NCI-H2196 (cell line): ENCODE measurements around the gene IRS2.
"Not testable (repeated sequence)": the region's sequence is repeated elsewhere in the genome, so short reads cannot be mapped to it uniquely, and the experiment has no call there.

Experiments used
- DNase-seq: peaks from one replicate; lab custom pipeline; 2025; ENCODE audit not compliant: unreplicated experiment; lab: John Stamatoyannopoulos, UW

IRS2 gene

GRCh38 chr13:109732470-109733170 is 53.8 kb downstream of the IRS2 start:
- not testable (repeated sequence) for DNase-seq

DNA sequence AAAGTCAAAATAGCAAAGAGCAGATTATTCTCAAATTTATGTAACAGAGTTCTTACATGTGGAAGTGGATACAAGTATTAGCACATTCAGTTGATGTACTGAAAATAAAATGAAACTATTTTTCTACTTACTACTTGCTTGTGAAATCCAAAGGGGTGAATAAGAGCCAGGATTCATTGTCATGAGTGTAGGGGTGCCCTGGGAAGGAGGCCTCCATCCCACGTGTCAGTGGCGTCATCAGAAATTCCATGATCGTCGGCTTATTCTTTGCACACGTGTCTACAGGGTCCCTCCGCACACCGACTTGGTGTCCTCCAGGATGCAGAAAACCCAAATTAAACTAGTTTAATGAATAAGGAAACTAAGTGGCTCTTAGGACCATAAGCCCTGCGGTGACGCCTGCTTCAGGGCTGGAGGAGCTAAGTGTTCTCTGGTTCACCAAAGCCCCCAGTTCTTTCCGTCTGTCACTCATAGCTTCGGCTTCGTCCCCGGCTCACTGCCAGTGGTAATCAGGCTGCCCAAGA is 55.5 kb downstream of the IRS2 start:
- no peak for DNase-seq

DNA sequence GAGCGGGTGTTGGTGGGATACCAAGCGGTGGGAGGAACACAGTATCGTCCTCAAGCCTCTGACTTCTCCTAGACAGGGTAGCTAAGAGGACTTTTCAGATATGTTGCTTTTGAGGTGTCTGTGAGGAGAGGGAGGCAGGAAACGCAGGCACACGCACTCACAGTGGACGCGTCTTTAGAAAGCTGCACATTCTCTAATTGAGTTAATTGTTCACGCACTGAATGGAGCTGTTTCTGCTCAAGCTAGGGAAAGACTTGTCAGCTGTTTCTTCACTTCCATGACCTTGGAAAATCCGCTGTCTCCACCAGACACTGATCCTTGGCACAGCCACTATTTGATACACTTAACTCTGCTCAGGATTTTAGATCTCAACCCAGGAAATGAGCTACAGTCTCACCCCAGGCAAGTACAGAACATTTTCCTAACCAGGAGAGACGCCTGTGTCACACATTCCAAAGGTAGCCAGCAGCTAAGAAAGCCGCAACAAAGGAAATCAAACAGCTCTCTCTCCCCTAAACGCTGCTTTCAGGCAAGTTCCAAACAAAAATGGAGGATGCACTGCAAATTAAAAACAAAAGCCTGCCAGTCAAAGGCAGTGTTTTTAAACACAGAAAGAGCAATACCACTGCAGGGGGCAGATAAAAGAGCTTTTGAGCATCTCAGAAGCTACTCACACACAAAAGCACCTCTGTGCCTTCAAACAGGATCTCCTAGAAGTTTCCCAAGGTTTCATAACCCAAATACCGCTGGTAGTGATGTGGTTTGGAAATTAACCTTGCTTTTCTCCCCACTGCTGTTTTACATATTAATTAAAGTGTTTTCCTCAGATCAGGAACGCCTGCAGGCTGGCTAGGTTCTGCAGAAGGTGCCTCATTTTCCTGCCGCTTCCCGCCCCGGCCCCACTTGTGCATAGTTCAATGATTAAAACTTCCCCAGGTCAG is 57.3 kb downstream of the IRS2 start:
- no peak for DNase-seq

GRCh38 chr13:109728061-109728460 is 58.3 kb downstream of the IRS2 start:
- DNase-seq: no peak

DNA sequence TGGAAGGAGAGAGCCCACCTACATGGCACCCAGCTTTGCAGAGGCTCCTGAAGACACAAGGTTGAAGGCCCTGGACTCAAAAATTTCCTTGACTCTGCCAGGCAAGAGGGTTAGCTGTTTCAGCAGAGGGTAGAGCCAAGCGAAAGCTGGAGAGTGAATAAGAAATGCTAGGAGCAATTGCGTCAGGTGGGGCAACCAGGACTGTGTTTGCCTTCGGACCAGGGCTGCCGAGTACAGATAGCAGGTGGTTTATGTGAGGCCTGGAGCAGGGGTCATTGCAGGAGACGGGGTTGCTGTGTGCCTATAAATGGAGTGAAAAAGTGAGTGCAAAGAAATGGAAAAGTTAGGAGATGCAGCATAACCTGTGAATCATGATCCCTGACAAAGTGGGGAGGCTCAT is 59.1 kb downstream of the IRS2 start:
- DNase-seq: no peak

DNA sequence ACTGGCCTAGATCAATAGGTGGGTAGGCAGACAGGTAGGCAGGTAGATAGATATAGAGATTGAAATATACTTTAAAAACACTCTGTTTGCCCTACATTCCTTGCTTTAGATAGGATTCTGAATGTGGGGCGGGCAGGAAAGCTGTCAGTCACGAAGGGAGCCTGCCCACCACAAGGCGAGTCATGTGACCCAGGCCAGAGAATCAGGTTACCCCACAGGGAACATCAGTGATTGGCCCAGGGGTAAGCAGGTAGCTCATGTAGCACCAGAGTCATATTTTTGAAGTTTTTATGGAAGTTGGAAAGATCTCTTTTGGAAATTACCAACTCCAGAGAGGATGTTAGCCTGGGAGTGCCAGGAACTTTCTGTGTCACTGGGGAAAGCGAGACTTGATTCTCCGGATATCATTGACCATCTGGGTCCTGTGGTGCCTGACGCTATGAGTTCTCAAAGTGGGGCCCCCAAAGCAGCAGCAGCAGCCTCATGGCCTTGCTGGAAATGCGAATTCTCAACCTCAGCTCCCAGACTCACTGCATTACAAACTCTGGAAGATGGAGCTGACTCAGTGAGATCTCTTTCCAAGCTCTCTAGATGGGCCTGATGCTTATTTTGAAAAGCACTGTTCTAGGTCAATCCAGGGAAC is 60.3 kb downstream of the IRS2 start:
- DNase-seq: no peak

GRCh38 chr13:109725297-109725696 is 61.1 kb downstream of the IRS2 start:
- DNase-seq: no peak

GRCh38 chr13:109724603-109725002 is 61.8 kb downstream of the IRS2 start:
- DNase-seq: no peak

DNA sequence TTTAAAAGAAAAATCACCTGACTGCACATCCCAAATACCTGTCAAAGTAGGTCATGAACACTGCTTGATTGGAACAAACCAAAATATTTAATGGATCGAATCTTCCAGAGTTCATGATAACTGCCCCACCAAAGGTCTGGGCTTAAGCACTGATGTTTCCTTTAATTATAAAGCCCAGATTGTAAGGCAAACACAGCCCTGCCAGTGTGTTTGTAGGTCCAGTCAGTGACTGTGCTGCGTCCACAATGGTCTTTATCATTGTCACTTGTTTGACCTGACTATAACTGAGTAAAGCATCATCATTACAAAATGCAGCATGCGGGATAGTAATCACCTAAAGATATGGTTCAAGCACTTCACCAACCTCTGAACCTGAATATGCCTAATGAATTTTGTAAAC is 63.3 kb downstream of the IRS2 start:
- DNase-seq: no peak

DNA sequence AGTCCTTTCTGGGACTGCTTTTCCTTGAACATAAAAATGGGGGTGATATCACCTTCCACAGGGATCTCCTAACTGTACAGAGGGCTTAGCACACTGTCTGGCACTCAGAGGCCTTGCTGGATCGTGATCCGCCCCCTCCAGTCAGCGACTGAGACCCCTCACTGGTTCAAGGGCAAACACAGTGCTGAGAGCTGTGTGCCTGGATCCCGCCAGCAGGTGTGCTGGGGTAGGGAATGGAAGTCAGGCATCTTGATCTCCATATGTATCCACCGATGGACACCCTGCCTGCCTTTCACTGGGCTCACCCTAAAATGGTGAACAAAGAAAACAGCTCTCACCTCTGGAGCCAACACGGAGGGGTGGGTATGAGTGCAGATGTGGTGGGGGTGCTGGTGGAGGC is 64.3 kb downstream of the IRS2 start:
- DNase-seq: no peak

- peak; percentile 37 for DNase-seq
Observed at GRCh38 chr13:109720758-109721184, 65.6 kb downstream of the IRS2 start.

DNA sequence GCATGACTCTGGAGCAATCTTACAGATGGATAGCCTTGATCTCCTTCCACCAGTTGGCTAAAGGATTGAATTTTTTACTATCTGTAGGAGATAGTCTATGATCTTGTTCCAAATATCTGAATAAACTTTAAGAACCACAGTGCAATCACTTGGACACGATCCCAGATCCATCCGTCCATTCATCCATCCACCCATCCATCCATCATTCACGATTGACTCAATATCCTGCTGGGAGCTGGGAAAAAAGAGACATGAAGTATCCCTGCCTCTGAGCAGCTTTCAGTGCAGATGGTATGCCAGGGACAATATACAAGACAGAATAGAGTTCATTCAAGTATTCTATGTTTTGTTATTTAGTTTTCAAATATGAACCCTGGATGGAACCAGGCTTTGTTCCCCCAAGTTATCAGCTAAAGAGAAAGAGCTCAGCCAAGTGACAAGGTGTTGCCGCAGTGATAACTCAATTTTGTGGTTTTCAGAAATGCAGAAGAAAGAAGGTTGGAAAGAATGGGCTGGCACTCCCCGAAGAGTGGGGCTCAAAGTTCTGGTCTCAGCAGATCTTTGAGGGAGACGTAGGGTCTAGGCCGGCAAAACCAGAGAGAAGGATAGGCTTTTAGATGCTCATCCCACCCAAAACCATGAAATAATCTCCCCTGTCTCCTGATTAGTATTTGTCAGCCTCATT is 66.3 kb downstream of the IRS2 start:
- DNase-seq: no peak

DNA sequence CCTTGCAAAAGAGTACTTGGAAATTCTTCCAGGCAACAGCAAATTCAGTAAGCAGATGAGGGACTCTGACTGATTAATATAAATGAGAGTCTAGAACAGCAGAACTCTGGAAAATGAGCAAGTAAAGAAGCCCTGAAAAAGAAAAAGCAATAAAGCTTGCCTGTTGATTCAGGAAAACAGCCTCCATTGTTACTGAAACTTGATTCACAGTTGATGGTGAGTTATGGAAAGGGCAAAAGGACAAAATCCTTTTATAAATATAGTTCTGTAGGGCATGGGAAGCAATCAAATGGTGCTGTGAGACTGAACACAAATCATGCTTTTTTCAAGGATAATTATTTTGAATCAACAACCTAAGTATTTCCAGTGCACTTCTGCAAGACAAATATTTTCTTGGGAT is 67.7 kb downstream of the IRS2 start:
- no peak for DNase-seq

GRCh38 chr13:109717686-109718085 is 68.7 kb downstream of the IRS2 start:
- no peak for DNase-seq

GRCh38 chr13:109715902-109716301 is 70.5 kb downstream of the IRS2 start:
- no peak for DNase-seq

DNA sequence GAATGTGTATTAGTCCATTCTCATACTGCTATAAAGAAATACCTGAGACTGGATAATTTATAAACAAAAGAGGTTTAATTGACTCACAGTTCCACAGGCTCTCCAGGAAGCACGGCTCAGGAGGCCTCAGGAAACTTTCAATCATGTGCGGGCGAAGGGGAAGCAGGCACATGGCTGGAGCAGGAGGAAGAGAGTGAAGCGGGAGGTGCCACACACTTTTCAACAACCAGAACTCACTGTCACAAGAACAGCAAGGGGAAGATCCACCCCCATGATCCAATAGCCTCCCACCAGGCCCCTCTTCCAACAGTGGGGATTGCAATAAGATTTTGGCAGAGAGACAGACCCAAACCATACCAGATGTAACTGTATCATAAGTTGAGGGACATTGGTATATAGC is 72.7 kb downstream of the IRS2 start:
- no peak for DNase-seq

DNA sequence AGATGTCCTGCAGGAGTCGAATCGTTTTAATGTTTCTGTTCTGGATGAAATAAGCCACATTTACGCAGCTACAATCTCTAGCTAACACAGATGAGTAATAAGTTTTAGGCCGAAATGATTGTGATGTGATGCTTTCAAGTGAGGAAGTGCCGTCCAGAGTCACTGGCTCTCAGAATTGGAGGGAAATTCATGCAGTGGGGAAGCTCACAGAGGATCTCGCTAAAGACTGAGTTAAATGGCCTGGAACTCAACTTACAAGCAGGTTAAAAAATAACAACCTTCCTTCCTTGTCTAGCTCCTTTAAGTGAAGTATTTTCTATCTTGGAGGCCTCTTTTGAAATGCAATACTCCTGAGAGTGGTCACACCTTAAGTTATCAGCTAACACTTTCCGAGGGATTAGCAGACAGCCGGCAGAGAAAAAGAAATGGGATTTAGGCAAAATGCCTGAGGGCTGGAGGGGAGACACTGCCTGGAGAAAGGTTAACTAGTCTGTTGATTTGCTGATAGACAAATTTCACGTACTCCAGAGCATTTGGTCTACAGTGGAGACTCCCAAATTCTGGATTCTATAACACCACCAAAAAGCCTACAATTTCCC is 74.2 kb downstream of the IRS2 start:
- DNase-seq: no peak

DNA sequence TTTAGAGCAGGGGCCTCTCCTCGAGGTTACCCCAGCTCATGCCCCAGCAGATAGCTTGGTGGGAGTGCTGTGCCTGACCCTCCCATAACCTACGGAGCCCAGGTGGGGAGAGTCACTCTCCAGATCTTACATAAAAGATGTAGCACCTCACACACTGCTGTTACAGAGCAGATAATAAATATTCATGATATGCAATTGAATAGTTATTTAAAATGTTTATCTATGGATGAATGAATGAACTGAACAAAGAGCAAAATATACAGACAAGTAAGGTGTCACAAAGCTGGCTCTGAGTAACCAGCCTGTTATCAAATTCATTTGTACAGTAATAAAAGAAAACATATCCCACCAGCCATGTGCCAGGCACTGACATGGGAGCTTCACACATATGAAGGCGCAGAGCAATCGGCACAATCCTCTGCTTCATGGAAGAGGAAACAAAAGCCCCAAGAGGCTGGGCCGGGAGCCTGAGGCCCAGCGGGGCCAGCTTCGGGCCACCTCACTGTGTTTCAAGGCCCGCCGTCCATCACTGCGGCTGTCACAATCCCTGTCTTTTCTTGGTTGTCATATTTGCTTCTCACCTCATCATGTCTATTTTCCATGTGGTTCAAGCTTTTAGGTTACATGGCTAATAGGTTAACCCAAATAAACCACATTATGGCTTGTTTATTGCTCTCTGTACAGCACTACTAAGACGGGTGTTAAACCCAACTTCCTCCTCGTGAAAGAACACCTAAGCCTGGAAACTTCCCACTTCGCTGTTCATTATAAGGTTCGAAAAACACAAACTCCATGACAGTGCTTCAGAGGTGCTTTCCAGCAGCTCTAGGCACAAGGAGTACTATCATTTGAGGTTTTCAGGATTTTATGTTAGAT is 78.4 kb downstream of the IRS2 start:
- no peak for DNase-seq

GRCh38 chr13:109707044-109707741 is 79.2 kb downstream of the IRS2 start:
- no peak for DNase-seq
